Sigmoid colon (tissue), 7 donors: ENCODE measurements around the gene LTB4R. TPM values are rescaled to one million over a fixed set of nuclear protein-coding genes. Genes with fewer than 3 reads are reported as not detected.
A peak's percentile ranks its signal among the peaks of the same experiment; 100 is the strongest.

ENCODE experiments used
- DNase-seq: peaks from one replicate; pipeline ENCODE4 v3.0.0-alpha.2; 2019
- H3K27ac ChIP-seq, 4 donors: fragments of 200-600 bp; sonication (generic); one replicate each; pipeline ENCODE4 v1.5.1; 2016 to 2019; ENCODE audit warnings: mild to moderate bottlenecking in 1 of 4
- H3K27me3 ChIP-seq, 3 donors: fragments of 200-600 bp; sonication (generic); one replicate each; pipeline ENCODE4 v1.5.1; 2019; ENCODE audit warnings: mild to moderate bottlenecking in 1 of 3
- H3K36me3 ChIP-seq, 4 donors: fragments of 200-600 bp; sonication (generic); one replicate each; pipeline ENCODE4 v1.5.1; 2016 to 2019
- H3K4me1 ChIP-seq, 4 donors: fragments of 200-600 bp; sonication (generic); one replicate each; pipeline ENCODE4 v1.5.1; 2017 to 2019
- H3K4me3 ChIP-seq, 4 donors: fragments of 200-600 bp; sonication (generic); one replicate each; pipeline ENCODE4 v1.5.1; 2017 to 2019; ENCODE audit warnings: mild to moderate bottlenecking in 2 of 4, moderate library complexity in 1 of 4
- H3K9me3 ChIP-seq, 4 donors: fragments of 200-600 bp in 3 of 4; sonication (generic) in 3 of 4; one replicate each; pipeline versions ENCODE4 v1.5.1 to v1.6.1; 2013 to 2019
- EP300 ChIP-seq, 4 donors: sonication (generic); formaldehyde crosslinking; IDR thresholded peaks; one replicate each; pipeline ENCODE4 v1.6.1; 2017; ENCODE audit warnings: antibody characterized with exemption in 4 of 4
- POLR2A ChIP-seq, 2 donors: fragments of 450-650 bp; IDR thresholded peaks; one replicate each; pipeline ENCODE4 v1.6.1; 2016; ENCODE audit warnings: antibody characterized with exemption in 2 of 2, mild to moderate bottlenecking in 2 of 2, moderate library complexity in 2 of 2
- POLR2AphosphoS5 ChIP-seq, 4 donors: sonication (generic); formaldehyde crosslinking; IDR thresholded peaks; one replicate each; pipeline ENCODE4 v1.6.1; 2017; ENCODE audit warnings: antibody characterized with exemption in 4 of 4
- WGBS, 2 donors: extraction: QIAGEN DNeasy Blood & Tissue Kit; methylation state at CpG; one replicate each; pipeline ENCODE4 v1.1.7; 2013; 5-methylcytosine and 5-hydroxymethylcytosine counted together
- intact Hi-C: fragments of 100-400 bp; cut with DNase I; formaldehyde crosslinking; loops from one replicate; pipeline ENCODE4 v1.15.1; 2023
- polyA plus RNA-seq, 3 donors: library from polyadenylated mRNA; stranded (reverse); fragments of 200-250 nt; gene quantifications; one replicate each; pipeline ENCODE4 v1.2.3, GENCODE V29; 2013
- total RNA-seq, 4 donors: library from RNA; depleted of rRNA; stranded (reverse); fragments of >200 nt; gene quantifications; one replicate each; pipeline ENCODE4 v1.1.0, GENCODE V29; 2016
- TF ChIP-seq, protein P1 (sequence below), 4 experiments: fragments of 450-650 bp in 3 of 4; fragments of 200-600 bp in 1 of 4; IDR thresholded peaks; one replicate each; pipeline ENCODE4 v1.5.1; 2016 to 2019; ENCODE audit warnings: antibody characterized with exemption in 4 of 4, mild to moderate bottlenecking in 3 of 4, moderate library complexity in 2 of 4
- donor health status: healthy with polysubstance abuse.
- donor health status: Bipolar disorder and iron deficiency.
- donor health status: healthy.

LTB4R gene
- total and polyA plus RNA-seq, 7 donors, result 0.60 to 9.8 (median 2.1) TPM

DNA sequence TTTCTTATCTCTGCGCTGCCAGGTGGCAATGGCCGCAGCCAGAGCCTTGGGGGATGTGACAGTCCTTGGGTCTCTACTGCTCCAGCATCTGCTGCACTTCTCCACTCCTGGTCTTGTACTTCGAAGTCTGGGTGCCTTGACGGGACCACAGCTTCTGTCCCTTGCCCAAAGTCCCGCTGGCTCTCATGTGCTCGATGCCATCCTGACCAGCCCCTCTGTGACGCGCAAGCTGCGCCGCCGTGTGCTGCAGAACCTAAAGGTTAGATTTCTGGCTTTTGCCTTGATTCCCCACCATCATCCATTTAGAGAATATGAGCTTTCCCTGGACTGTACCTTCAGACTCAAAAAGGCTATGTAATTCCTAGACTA is 7.3 kb upstream of the LTB4R start:
- Histone ChIP-seq H3K9me3 (no peaks in the 10 kb centered on the region), H3K27me3 (no peaks in the 10 kb centered on the region), H3K4me3 (no peak overlapping the region), H3K27ac (no peak overlapping the region), H3K4me1 (peaks cover 0 to 28% (median 20%) of the 10 kb centered on the region in 4 donors), H3K36me3 (peaks cover 43 to 64% (median 44%) of the 10 kb centered on the region in 4 donors)
- WGBS, 2 donors, result 97% methylated on average over 11 of the region's 11 CpGs
- no peak for DNase-seq
- intact Hi-C loops, result no loop called here
- TF ChIP-seq POLR2AphosphoS5 (IDR thresholded peaks at IDR 0.05), result no peak
- TF ChIP-seq, protein P1, sequence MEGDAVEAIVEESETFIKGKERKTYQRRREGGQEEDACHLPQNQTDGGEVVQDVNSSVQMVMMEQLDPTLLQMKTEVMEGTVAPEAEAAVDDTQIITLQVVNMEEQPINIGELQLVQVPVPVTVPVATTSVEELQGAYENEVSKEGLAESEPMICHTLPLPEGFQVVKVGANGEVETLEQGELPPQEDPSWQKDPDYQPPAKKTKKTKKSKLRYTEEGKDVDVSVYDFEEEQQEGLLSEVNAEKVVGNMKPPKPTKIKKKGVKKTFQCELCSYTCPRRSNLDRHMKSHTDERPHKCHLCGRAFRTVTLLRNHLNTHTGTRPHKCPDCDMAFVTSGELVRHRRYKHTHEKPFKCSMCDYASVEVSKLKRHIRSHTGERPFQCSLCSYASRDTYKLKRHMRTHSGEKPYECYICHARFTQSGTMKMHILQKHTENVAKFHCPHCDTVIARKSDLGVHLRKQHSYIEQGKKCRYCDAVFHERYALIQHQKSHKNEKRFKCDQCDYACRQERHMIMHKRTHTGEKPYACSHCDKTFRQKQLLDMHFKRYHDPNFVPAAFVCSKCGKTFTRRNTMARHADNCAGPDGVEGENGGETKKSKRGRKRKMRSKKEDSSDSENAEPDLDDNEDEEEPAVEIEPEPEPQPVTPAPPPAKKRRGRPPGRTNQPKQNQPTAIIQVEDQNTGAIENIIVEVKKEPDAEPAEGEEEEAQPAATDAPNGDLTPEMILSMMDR (IDR thresholded peaks at IDR 0.05), result no peak
- no peak for TF ChIP-seq EP300 (IDR thresholded peaks at IDR 0.05)
- TF ChIP-seq POLR2A (IDR thresholded peaks at IDR 0.05), result no peak

DNA sequence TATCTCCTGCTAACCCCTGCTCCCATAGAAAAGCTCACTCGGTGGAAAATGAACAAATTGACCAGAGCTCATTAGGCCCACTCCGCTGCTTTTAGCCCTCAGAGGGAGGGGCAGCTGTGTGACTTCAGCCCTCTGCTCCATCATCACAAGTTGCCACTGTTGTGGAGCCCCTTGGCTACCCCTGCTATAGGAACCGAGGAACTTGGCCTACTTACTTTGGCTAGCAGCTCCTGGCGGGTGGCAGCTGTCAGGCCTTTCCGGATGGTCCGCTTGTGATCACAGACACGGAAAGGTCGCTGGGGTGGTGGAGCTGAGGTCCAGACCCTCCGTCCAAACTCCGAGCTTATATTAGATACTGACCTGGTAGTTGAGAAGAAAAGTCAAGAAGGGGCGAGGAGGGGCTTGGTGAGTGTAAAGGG is 4.1 kb upstream of the LTB4R start:
- TF ChIP-seq POLR2A (IDR thresholded peaks at IDR 0.05), result no peak
- Histone ChIP-seq H3K36me3 (peaks cover 39 to 54% (median 40%) of the 10 kb centered on the region in 4 donors), H3K4me3 (no peak overlapping the region), H3K4me1 (peaks cover 0 to 31% (median 29%) of the 10 kb centered on the region in 4 donors), H3K9me3 (no peaks in the 10 kb centered on the region), H3K27ac (no peak overlapping the region), H3K27me3 (no peaks in the 10 kb centered on the region)
- DNase-seq, result no peak
- 76 to 83% methylated on average over 11 of the region's 11 CpGs for WGBS, 2 donors
- intact Hi-C loops, result no loop called here

DNA sequence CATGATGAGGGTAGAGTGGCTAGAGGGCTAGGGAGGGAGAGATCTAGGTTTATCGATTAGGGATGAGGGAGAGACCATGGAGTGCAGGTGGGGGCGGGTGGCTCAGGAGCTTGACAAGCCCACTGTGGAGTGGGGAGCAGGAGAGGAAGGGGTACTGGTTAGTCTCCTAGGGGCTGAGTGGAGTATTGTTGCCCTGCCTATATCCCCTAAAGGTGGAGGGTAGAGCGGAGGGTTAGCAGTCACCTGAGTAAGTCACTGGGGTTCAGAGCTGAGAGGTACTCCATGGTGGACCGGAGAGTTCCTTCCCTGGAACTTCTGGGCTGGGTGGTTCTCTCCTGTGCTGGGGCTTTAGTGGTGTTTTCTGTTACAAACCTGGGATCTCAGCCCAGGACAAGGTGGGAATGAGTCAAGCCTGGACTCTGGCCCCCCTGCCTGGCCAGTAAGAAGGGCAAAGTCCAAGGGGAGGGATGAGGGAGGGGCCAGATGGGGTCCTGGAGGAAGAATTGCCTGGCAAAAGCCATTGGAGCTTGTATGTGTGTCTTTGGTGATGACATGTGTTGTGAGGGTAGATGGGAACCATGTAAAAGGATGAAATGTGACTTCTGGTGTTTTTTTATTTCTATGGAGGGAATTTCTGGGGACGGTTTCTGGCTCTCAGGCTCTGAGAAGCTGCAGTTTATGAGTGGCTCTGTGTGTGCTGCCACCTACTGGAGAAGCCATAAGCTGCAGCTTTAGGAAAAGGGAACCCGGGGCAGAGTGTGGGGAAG is 3.5 kb upstream of the LTB4R start, which contains the start of gene CIDEB:
TSS of gene CIDEB (minus strand) at position 403 of the 767 bp plus-strand sequence. CDS start at position 284, 119 bp downstream.
- H3K4me1 ChIP-seq, result peaks cover 0 to 31% (median 29%) of the 10 kb centered on the region in 4 donors
- no peaks in the 10 kb centered on the region for H3K9me3 ChIP-seq
- H3K27ac ChIP-seq, result no peak within 1 kb of the TSS
- TF ChIP-seq, protein P1 (IDR thresholded peaks at IDR 0.05), result peak; percentile 58 to 93 (median 78)
- TF ChIP-seq POLR2A (IDR thresholded peaks at IDR 0.05), result no peak
- H3K36me3 ChIP-seq, result peaks cover 33 to 48% (median 35%) of the 10 kb centered on the region in 4 donors
- H3K4me3 ChIP-seq, result no peak within 1 kb of the TSS
- peak; percentile 77 for DNase-seq
- 34 to 53% methylated on average over 6 of the region's 6 CpGs for WGBS, 2 donors
- no peaks in the 10 kb centered on the region for H3K27me3 ChIP-seq
- intact Hi-C loops, result no loop called here

DNA sequence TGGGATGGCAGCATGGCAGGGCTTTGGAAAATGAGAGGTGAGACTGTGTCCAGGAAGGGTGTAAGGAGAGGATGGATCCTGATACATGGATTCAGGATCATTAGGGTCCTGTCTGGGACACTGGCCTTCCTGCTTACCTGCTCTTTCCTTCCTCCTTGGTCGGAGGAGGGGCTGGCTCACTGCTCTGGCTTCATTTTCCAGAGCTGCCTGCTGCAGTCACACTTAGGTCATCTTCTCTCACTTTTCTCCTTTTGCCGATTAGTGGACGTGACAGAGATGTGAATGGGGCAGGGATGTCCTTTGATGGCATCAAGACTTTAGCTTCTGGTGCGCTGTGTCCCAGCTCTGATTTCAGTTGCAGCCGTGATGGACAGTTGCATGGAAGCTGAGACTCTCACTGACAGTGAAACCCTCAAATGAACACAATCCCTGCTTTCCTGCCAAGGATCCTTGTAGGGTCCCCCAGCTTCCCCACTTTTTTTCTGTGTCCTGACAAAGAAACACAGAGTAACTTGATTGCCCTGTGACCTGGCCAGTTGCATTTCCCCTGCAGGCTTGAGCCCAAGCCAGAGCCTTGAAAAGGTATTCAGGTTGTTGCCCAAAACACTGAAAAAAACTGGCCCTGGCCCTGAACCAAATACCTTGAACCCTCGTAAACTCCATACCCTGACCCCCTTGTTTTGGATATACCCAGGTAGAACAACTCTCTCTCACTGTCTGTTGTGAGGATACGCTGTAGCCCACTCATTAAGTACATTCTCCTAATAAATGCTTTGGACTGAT is 2.8 kb upstream of the LTB4R start:
- Histone ChIP-seq H3K27me3 (no peaks in the 10 kb centered on the region), H3K9me3 (no peaks in the 10 kb centered on the region), H3K4me1 (peaks cover 0 to 31% (median 29%) of the 10 kb centered on the region in 4 donors), H3K36me3 (peaks cover 25 to 40% (median 29%) of the 10 kb centered on the region in 4 donors), H3K27ac (no peak overlapping the region), H3K4me3 (no peak overlapping the region)
- no peak for DNase-seq
- intact Hi-C loops, result no loop called here
- 82 to 90% methylated on average over 7 of the region's 7 CpGs for WGBS, 2 donors
- TF ChIP-seq EP300 (IDR thresholded peaks at IDR 0.05) (no peak), POLR2AphosphoS5 (IDR thresholded peaks at IDR 0.05) (no peak), POLR2A (IDR thresholded peaks at IDR 0.05) (no peak)
- TF ChIP-seq, protein P1 (IDR thresholded peaks at IDR 0.05), result no peak
